NT2/D1 (cell line): ENCODE results near the gene VSNL1.

Experiments
- SUZ12 ChIP-seq: IDR thresholded peaks from 2 replicates; pipeline ENCODE4 v1.6.1; 2011; ENCODE audit not compliant: insufficient read length, insufficient read depth; ENCODE audit errors: extremely low read depth
- YY1 ChIP-seq: IDR thresholded peaks from 2 replicates; pipeline ENCODE4 v1.6.1; 2011; ENCODE audit not compliant: insufficient read length, insufficient read depth
- ZNF274 ChIP-seq: IDR thresholded peaks from 2 replicates; pipeline ENCODE4 v1.6.1; 2011; ENCODE audit warnings: mild to moderate bottlenecking, low read depth, low read length

DNA sequence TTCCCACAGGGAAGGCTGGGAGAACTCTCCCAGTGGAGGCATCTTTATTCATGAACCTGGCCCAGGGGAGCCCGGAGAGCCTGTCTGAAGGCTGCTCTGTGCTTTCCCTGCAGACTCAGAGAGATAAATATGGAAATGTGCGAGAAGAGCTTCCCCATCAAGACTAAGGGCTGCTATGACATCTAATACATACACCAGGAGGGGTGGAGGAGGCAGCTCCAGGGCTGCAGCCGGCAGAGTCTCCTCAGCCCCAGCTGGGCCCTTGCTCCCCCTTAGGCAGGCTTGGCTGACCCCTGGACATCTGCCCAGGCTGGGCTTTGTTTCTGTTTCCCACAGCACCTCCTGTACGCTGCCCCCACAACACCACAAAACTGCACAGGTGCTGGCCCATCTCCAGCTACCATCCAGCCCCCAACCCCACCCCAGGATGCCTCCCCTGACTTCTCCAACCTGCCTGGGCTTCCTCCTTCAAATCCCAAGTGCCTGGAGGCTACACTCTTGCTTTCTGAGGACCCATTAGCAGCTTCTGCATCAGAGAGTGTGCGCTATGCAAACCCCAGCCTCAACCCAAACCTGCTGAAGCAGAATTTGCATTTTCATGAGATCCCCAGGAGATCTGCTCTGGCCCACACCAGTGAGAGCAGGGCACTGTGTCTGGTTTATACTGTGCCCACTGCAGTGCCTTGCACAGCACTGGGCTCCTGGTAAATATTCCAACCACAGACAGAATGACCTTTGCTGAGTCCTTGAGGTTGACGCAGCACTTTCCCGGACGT lies 96.8 kb downstream of the VSNL1 start:
- TF ChIP-seq YY1 (no peak), ZNF274 (no peak), SUZ12 (no peak)
